ENCODE measurements around the gene DCST2. TPM values are rescaled to one million over a fixed set of nuclear protein-coding genes. Genes with fewer than 3 reads are reported as not detected.

Gene DCST2
- total and polyA plus RNA-seq, 4 donors = 0.31 to 1.7 (median 1.2) TPM

DNA sequence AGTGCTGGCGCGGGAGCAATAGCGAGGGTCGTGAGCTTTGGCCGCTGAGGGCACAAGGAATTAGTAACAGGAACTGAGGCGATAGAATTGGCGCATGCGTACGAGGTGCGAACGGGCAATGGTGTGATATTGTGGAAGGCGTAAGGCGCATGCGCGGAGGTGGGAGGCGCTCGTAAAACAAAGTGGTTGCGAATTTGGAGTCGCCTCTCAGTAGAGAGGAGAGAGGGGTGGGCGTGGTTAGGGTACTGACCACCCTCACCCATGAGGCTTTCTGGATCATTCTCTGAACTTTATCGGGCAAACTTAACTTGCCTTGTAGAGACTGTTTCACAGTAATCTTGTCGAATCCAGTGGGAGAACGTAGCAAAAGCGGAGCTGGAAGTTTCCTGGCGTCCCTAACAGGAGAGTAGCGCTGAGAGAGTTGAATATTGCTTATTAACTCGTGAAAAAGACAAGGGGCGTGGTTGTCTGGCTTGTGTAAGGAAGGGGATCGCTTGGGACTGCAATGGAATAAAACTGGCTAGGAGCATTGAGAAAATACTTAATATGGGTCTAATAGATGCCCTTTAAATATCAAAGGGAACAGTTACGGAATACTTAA is 58.7 kb downstream of the DCST2 start:
- Histone ChIP-seq H3K9me3 (ENCODE audit: control insufficient read depth in 4 of 4, insufficient read depth in 3 of 4, low read length in 3 of 4) (no peaks in the 10 kb centered on the region), H3K4me3 (peak overlapping the region; percentile 37), H3K36me3 (ENCODE audit: control insufficient read depth in 4 of 4, insufficient read depth in 4 of 4, low read length in 4 of 4) (peaks cover 0 to 5% (median 2%) of the 10 kb centered on the region in 4 donors), H3K27me3 (ENCODE audit: control insufficient read depth in 3 of 3, insufficient read depth in 3 of 3, low read length in 2 of 3) (no peaks in the 10 kb centered on the region), H3K4me1 (ENCODE audit: control insufficient read depth in 5 of 5, insufficient read depth in 5 of 5, low read length in 5 of 5) (peaks cover 6 to 48% (median 21%) of the 10 kb centered on the region in 5 donors), H3K9ac (ENCODE audit: insufficient read depth in 1 of 2, low read length in 2 of 2) (peak overlapping the region; percentile 68 to 99), H3K27ac (ENCODE audit: low read depth in 1 of 2, low read length in 1 of 2) (peak overlapping the region; percentile 90 to 92)
- 0% methylated on average over 30 of the region's 30 CpGs for WGBS, 2 donors
- peak; percentile 97 to 99 (median 99) for DNase-seq
- peak; percentile 30 for ATAC-seq (ENCODE audit: insufficient read depth, low FRiP score)
- TF ChIP-seq, protein P1, sequence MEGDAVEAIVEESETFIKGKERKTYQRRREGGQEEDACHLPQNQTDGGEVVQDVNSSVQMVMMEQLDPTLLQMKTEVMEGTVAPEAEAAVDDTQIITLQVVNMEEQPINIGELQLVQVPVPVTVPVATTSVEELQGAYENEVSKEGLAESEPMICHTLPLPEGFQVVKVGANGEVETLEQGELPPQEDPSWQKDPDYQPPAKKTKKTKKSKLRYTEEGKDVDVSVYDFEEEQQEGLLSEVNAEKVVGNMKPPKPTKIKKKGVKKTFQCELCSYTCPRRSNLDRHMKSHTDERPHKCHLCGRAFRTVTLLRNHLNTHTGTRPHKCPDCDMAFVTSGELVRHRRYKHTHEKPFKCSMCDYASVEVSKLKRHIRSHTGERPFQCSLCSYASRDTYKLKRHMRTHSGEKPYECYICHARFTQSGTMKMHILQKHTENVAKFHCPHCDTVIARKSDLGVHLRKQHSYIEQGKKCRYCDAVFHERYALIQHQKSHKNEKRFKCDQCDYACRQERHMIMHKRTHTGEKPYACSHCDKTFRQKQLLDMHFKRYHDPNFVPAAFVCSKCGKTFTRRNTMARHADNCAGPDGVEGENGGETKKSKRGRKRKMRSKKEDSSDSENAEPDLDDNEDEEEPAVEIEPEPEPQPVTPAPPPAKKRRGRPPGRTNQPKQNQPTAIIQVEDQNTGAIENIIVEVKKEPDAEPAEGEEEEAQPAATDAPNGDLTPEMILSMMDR (IDR thresholded peaks at IDR 0.05; ENCODE audit: control extremely low read depth, extremely low read depth) = no peak

DNA sequence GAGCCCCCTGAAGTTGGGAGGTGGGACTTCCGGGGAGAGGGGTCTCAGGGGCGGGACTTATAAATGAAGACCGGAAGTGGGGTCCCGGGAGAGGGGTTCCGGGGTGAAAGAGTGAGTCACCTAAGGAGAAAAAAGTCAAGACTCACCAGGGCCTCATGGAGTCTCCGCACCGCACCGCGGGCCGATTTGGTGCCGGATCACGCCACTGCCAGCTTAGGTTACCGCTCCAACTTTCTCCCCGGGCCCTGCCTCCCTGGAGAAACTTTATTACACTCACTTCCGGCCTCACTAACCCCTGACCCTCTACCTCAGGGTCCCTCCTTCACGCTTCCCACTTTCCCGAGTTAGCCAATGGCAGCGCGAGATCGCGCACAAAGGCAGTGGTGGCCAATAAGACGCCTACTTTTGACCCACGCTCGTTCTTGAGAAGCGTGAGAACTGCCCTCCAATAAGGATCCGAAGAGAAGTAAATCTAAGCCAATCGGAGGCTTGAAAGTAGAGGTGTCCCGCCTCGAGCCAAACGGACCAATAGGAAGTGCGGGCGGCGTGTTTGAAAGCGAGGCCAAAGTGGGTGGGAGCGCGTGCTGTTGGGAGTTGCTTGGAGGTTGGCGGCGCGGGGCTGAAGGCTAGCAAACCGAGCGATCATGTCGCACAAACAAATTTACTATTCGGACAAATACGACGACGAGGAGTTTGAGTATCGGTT is 59.3 kb downstream of the DCST2 start, which contains the start of gene CKS1B:
Gene CKS1B (plus strand): TSS at position 580 of the 706 bp plus-strand sequence. CDS start 65 bp downstream, at position 645.
- DNase-seq (peak; percentile 99 to 100 (median 100)), ATAC-seq (ENCODE audit: insufficient read depth, low FRiP score) (peak; percentile 80)
- TF ChIP-seq, protein P1 (IDR thresholded peaks at IDR 0.05; ENCODE audit: control extremely low read depth, extremely low read depth) = no peak
- Histone ChIP-seq H3K36me3 (ENCODE audit: control insufficient read depth in 4 of 4, insufficient read depth in 4 of 4, low read length in 4 of 4) (peaks cover 0 to 2% (median 1%) of the 10 kb centered on the region in 4 donors), H3K9ac (ENCODE audit: insufficient read depth in 1 of 2, low read length in 2 of 2) (peak within 1 kb of the TSS; percentile 68 to 99), H3K27ac (ENCODE audit: low read depth in 1 of 2, low read length in 1 of 2) (peak within 1 kb of the TSS; percentile 96), H3K9me3 (ENCODE audit: control insufficient read depth in 4 of 4, insufficient read depth in 3 of 4, low read length in 3 of 4) (no peaks in the 10 kb centered on the region), H3K27me3 (ENCODE audit: control insufficient read depth in 3 of 3, insufficient read depth in 3 of 3, low read length in 2 of 3) (no peaks in the 10 kb centered on the region), H3K4me1 (ENCODE audit: control insufficient read depth in 5 of 5, insufficient read depth in 5 of 5, low read length in 5 of 5) (peaks cover 6 to 55% (median 25%) of the 10 kb centered on the region in 5 donors), H3K4me3 (peak within 1 kb of the TSS; percentile 54)
- 0% methylated on average over 47 of the region's 47 CpGs for WGBS, 2 donors

DNA sequence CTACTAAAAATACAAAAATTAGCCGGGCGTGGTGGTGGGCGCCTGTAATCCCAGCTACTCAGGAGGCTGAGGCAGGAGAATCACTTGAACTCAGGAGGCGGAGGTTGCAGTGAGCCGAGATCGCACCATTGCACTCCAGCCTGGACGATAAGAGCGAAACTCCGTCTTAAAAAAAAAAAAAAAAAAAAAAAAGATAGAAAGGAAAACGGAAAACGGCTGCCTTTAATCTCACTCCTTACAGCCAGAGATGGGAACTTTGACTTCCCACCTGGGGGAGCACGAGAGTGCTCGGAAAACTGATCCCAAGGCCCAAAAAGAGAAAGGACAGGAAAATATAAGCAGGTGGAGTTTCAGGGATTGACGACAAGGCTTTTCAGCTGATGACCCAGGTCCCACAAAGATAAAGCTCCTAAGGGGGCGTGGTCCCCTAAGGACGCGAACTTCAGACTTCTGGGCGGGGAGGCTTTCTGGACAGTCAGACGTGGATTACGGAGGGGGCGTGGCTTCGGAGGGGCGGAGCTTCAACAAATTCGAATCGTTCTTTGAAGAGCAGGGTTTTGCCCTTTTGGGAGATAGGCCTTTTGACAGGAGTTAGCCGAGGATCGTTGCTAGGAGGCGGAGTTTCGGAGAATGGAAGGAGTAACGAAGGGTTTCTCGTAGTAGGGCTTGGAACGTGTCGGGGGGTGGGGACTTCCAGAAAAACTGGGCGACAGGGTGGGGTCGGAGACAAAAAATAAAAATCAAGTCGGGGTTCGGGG is 60.1 kb downstream of the DCST2 start:
- Histone ChIP-seq H3K4me1 (ENCODE audit: control insufficient read depth in 5 of 5, insufficient read depth in 5 of 5, low read length in 5 of 5) (peaks cover 6 to 62% (median 27%) of the 10 kb centered on the region in 5 donors), H3K9me3 (ENCODE audit: control insufficient read depth in 4 of 4, insufficient read depth in 3 of 4, low read length in 3 of 4) (no peaks in the 10 kb centered on the region), H3K9ac (ENCODE audit: insufficient read depth in 1 of 2, low read length in 2 of 2) (peak overlapping the region in 1 of 2 donors; percentile 87), H3K27me3 (ENCODE audit: control insufficient read depth in 3 of 3, insufficient read depth in 3 of 3, low read length in 2 of 3) (no peaks in the 10 kb centered on the region), H3K36me3 (ENCODE audit: control insufficient read depth in 4 of 4, insufficient read depth in 4 of 4, low read length in 4 of 4) (peaks cover 0 to 8% (median 0%) of the 10 kb centered on the region in 4 donors), H3K4me3 (peak overlapping the region; percentile 45), H3K27ac (ENCODE audit: low read depth in 1 of 2, low read length in 1 of 2) (peak overlapping the region; percentile 96)
- DNase-seq (peak; percentile 97 to 98 (median 97)), ATAC-seq (ENCODE audit: insufficient read depth, low FRiP score) (peak; percentile 54)
- TF ChIP-seq, protein P1 (IDR thresholded peaks at IDR 0.05; ENCODE audit: control extremely low read depth, extremely low read depth) = no peak
- 6 to 7% methylated on average over 36 to 37 of the region's 37 CpGs for WGBS, 2 donors
